Measurements from ENCODE around the gene NCOA7. TPM values are rescaled to one million over a fixed set of nuclear protein-coding genes. Genes with fewer than 3 reads are reported as not detected.

NCOA7 gene
- total and polyA plus RNA-seq, 12 donors: 24.5 to 180 (median 70.8) TPM

DNA sequence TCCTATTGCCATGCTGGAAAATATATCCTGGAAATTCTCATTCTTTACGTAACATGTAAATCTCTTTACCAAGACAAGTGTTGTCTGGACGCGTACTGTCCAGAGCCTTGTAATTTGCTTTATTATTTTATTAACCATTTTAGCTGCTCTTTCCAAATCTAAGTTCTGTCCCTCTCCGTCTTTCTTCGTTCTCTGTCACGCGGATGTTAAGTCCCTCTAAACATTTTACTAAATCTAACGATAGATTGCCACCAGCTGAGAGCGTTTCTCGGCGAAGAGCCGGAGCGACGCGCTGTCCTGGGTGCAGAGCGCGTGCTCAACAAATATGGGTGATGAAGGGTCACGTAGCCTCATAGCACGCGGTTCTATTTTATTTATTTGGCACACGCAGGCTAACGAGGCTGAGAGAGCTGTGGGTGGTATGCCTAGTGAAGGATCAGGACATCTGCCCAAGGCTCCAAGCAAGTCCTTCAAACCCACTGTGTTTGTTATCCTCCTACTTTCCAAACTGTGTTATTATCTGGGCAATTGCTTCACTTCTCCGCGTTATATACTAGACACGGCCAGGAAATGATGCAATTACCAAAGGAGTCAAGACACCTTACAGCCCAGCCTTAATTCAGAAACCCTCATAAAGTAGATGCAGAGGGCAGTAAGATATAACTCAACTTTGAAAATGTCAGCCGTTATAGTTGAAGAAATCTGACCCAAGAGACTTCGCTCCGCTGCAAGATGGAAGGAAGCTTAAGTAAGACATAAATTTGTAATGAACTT lies 10.0 kb upstream of the NCOA7 start:
- TF ChIP-seq, protein P1, sequence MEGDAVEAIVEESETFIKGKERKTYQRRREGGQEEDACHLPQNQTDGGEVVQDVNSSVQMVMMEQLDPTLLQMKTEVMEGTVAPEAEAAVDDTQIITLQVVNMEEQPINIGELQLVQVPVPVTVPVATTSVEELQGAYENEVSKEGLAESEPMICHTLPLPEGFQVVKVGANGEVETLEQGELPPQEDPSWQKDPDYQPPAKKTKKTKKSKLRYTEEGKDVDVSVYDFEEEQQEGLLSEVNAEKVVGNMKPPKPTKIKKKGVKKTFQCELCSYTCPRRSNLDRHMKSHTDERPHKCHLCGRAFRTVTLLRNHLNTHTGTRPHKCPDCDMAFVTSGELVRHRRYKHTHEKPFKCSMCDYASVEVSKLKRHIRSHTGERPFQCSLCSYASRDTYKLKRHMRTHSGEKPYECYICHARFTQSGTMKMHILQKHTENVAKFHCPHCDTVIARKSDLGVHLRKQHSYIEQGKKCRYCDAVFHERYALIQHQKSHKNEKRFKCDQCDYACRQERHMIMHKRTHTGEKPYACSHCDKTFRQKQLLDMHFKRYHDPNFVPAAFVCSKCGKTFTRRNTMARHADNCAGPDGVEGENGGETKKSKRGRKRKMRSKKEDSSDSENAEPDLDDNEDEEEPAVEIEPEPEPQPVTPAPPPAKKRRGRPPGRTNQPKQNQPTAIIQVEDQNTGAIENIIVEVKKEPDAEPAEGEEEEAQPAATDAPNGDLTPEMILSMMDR (IDR thresholded peaks at IDR 0.05): no peak
- TF ChIP-seq POLR2A (IDR thresholded peaks at IDR 0.05): peak in 1 of 2 donors; percentile 40
- H3K36me3 ChIP-seq (replicated peaks in 1 of 2): no peaks in the 10 kb centered on the region
- H3K27me3 ChIP-seq: no peaks in the 10 kb centered on the region
- H3K4me3 ChIP-seq: peak overlapping the region in 3 of 4 donors; percentile 37 to 71 (median 62)
- H3K9me3 ChIP-seq (replicated peaks in 1 of 3): no peaks in the 10 kb centered on the region
- intact Hi-C loops (cut with DNase I): loop anchor here in 1 of 2 donors (10.0 kb wide), 1 partner anchor 174 kb away; the partner anchor contains the start of gene HINT3
- 0 to 1% (median 0%) methylated on average over 28 of the region's 28 CpGs for WGBS, 4 donors
- H3K4me1 ChIP-seq (replicated peaks in 1 of 2): peaks cover 9 to 11% of the 10 kb centered on the region in 2 donors
- peak overlapping the region; percentile 89 to 98 (median 97) for H3K27ac ChIP-seq
- DNase-seq: peak; percentile 59 to 79 (median 62)

DNA sequence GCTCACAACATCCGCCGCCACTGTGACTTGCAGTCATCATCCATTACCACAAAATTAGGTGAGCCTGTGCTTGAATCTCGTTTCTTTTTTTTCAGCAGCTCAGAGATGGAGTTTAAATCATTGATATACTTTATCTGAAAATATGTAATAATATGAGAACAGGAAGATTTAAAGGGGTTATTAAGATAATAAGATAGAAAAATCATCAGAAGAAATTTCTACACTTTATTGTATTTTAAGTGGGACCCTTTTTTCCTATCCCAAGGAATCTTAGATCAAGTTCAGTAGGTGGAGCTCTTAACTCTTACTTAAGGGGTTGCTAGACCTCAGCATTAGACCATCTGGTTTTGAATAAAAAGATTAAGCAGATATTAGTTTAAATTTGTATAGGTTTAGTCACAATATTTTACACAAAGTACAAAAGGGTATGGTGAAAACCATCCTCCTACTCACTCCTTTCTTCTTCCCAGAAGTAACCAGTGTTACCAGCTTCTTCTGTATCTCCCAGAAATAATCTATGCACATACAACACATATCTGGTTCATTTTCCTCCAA lies 9.4 kb upstream of the NCOA7 start:
- TF ChIP-seq POLR2A (IDR thresholded peaks at IDR 0.05): no peak
- TF ChIP-seq, protein P1 (IDR thresholded peaks at IDR 0.05): no peak
- no peaks in the 10 kb centered on the region for H3K9me3 ChIP-seq (replicated peaks in 1 of 3)
- peak overlapping the region; percentile 89 to 98 (median 97) for H3K27ac ChIP-seq
- intact Hi-C loops (cut with DNase I): loop anchor here in 1 of 2 donors (10.0 kb wide), 1 partner anchor 173 kb away; the partner anchor contains the start of gene HINT3
- peak in 1 of 7 donors; percentile 56 for DNase-seq
- H3K4me1 ChIP-seq (replicated peaks in 1 of 2): peaks cover 9 to 11% of the 10 kb centered on the region in 2 donors
- H3K4me3 ChIP-seq: peak overlapping the region in 3 of 4 donors; percentile 37 to 71 (median 62)
- H3K27me3 ChIP-seq: no peaks in the 10 kb centered on the region
- 0 to 1% (median 0%) methylated on average over 3 of the region's 3 CpGs for WGBS, 4 donors
- no peaks in the 10 kb centered on the region for H3K36me3 ChIP-seq (replicated peaks in 1 of 2)

DNA sequence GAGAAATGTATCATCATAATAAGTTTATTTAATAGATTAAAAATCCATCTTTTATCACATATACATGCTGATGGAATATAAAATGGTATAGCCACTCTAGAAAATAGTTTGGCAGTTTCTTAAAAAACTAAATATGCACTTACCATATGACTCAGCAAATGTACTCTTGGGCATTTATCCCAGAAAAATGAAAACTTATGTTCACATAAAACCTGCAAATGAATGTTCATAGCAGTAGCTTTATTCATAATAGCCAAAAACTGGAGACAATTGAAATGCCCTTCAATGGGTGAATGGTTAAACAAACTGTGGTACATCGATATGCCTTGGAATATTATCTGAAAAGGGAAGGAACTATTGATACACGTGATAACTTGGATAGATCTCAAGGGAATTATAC lies 6.4 kb upstream of the NCOA7 start:
- H3K4me1 ChIP-seq (replicated peaks in 1 of 2): peaks cover 15 to 26% of the 10 kb centered on the region in 2 donors
- intact Hi-C loops (cut with DNase I): loop anchor here in 1 of 2 donors (10.0 kb wide), 1 partner anchor 170 kb away; the partner anchor contains the start of gene HINT3
- no peak for DNase-seq
- H3K27me3 ChIP-seq: no peaks in the 10 kb centered on the region
- H3K9me3 ChIP-seq (replicated peaks in 1 of 3): no peaks in the 10 kb centered on the region
- 72 to 83% (median 79%) methylated on average over 2 of the region's 2 CpGs for WGBS, 4 donors
- no peaks in the 10 kb centered on the region for H3K36me3 ChIP-seq (replicated peaks in 1 of 2)
- no peak overlapping the region for H3K27ac ChIP-seq
- no peak for TF ChIP-seq POLR2A (IDR thresholded peaks at IDR 0.05)
- TF ChIP-seq, protein P1 (IDR thresholded peaks at IDR 0.05): no peak
- no peak overlapping the region for H3K4me3 ChIP-seq

DNA sequence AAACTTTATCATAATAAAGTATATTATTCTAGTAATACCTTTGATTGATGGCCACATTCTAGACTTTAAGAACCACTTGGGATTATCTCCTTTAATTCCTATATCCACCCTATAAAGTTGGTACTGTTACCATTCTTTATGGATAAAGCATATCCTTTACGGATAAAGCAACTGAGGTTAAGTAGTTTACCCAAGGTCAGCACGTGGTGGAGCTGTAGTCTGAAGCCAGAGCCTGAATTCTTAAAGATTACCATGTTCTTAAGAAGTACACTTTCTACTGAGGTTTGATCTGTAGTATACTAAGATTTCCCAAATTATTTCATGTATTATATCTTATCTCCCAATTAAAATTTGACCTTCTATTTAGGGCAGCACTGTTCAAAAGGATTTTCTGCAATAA lies 3.0 kb upstream of the NCOA7 start:
- 8 to 12% (median 9%) methylated on average over 2 of the region's 2 CpGs for WGBS, 4 donors
- Histone ChIP-seq H3K4me3 (no peak overlapping the region), H3K36me3 (replicated peaks in 1 of 2) (no peaks in the 10 kb centered on the region), H3K27me3 (no peaks in the 10 kb centered on the region), H3K27ac (peak overlapping the region in 1 of 5 donors; percentile 99), H3K4me1 (replicated peaks in 1 of 2) (peaks cover 33 to 34% of the 10 kb centered on the region in 2 donors), H3K9me3 (replicated peaks in 1 of 3) (no peaks in the 10 kb centered on the region)
- peak in 4 of 7 donors; percentile 30 to 63 (median 36) for DNase-seq
- no peak for TF ChIP-seq POLR2A (IDR thresholded peaks at IDR 0.05)
- TF ChIP-seq, protein P1 (IDR thresholded peaks at IDR 0.05): peak in 5 of 6 experiments; percentile 15 to 52 (median 46)
- intact Hi-C loops (cut with DNase I): loop anchor here in 1 of 2 donors (10.0 kb wide), 1 partner anchor 167 kb away; the partner anchor contains the start of gene HINT3

Data from adrenal gland (tissue), 12 donors.